IMR-90 (cell line): Measurements from ENCODE around the gene NXPH3. TPM values are rescaled to one million over a fixed set of nuclear protein-coding genes. Genes with fewer than 3 reads are reported as not detected.

ENCODE experiments used
- ATAC-seq: fragments of 200-7000 bp; cut with Tn5 transposase; 2 replicates; pipeline ENCODE4 v1.9.1; 2020; ENCODE audit warnings: low read depth, mild to moderate bottlenecking, moderate library complexity
- BruUV-seq: library from RNA; stranded (reverse); fragments of 400-500 nt; replicated peaks from 2 replicates; lab custom pipeline; 2021; lab: Mats Ljungman, UMichigan
- CTCF ChIA-PET: fragments of 300-600 bp; formaldehyde crosslinking; extraction: SDS; loops from one replicate; lab custom pipeline; 2021; ENCODE audit warnings: antibody characterized with exemption; lab: Yijun Ruan, JAX
- POLR2A ChIA-PET: fragments of 300-600 bp; sonication (Branson Sonifier 250); formaldehyde crosslinking; loops from one replicate; lab custom pipeline; 2022; ENCODE audit warnings: antibody characterized with exemption; ENCODE audit not compliant: unreplicated experiment; lab: Charles Lee
- DNase-seq: peaks from one replicate; pipeline ENCODE4 v3.0.0; 2013
- H2AFZ ChIP-seq: replicated peaks from 2 replicates; pipeline ENCODE3; 2013; ENCODE audit warnings: low read length, mild to moderate bottlenecking; ENCODE audit not compliant: poor library complexity
- H2AK5ac ChIP-seq: 2 replicates; pipeline ENCODE4 v1.6.1; 2013; ENCODE audit warnings: low read depth, low read length, inconsistent platforms
- H2AK9ac ChIP-seq: replicated peaks from 2 replicates; pipeline ENCODE3; 2013; ENCODE audit warnings: mild to moderate bottlenecking, low read depth, low read length, moderate library complexity; ENCODE audit not compliant: poor library complexity
- H2BK120ac ChIP-seq: 2 replicates; pipeline ENCODE4 v1.6.1; 2013; ENCODE audit warnings: low read depth, low read length, inconsistent platforms
- H2BK15ac ChIP-seq: 3 replicates; pipeline ENCODE4 v1.6.1; 2013; ENCODE audit warnings: low read depth, low read length, inconsistent platforms
- H2BK20ac ChIP-seq: 2 replicates; pipeline ENCODE4 v1.6.1; 2013; ENCODE audit warnings: low read depth, mild to moderate bottlenecking, inconsistent platforms, low read length, moderate library complexity
- H2BK5ac ChIP-seq: 2 replicates; pipeline ENCODE4 v1.6.1; 2013; ENCODE audit warnings: mild to moderate bottlenecking, low read depth, low read length, inconsistent platforms; ENCODE audit not compliant: poor library complexity, severe bottlenecking
- H3K14ac ChIP-seq: replicated peaks from 2 replicates; pipeline ENCODE4 v1.6.1; 2013; ENCODE audit warnings: low read depth, low read length, inconsistent platforms
- H3K18ac ChIP-seq: 2 replicates; pipeline ENCODE4 v1.6.1; 2013; ENCODE audit warnings: low read depth, low read length, control low read depth
- H3K23ac ChIP-seq: 2 replicates; pipeline ENCODE4 v1.6.1; 2013; ENCODE audit warnings: low read depth, low read length, inconsistent platforms
- H3K27ac ChIP-seq: 2 replicates; pipeline ENCODE4 v1.5.1; 2013; ENCODE audit warnings: mild to moderate bottlenecking, control low read depth, low read length; ENCODE audit not compliant: insufficient read depth
- H3K27me3 ChIP-seq: 2 replicates; pipeline ENCODE4 v1.6.1; 2013; ENCODE audit warnings: low read length; ENCODE audit not compliant: control insufficient read depth, insufficient read depth
- H3K36me3 ChIP-seq: 2 replicates; pipeline ENCODE4 v1.6.1; 2013; ENCODE audit warnings: low read length, mixed read lengths; ENCODE audit not compliant: control insufficient read depth, insufficient read depth
- H3K4ac ChIP-seq: 2 replicates; pipeline ENCODE4 v1.6.1; 2013; ENCODE audit warnings: low read depth, low read length, inconsistent platforms
- H3K4me1 ChIP-seq: 2 replicates; pipeline ENCODE4 v1.6.1; 2013; ENCODE audit warnings: low read length, mixed read lengths; ENCODE audit not compliant: control insufficient read depth, insufficient read depth
- H3K4me2 ChIP-seq: 2 replicates; pipeline ENCODE4 v1.6.1; 2013; ENCODE audit warnings: low read depth, mild to moderate bottlenecking, control low read depth, low read length, moderate library complexity
- H3K4me3 ChIP-seq: 2 replicates; pipeline ENCODE4 v1.5.1; 2013; ENCODE audit warnings: low read depth, mild to moderate bottlenecking, control low read depth, low read length, moderate library complexity; ENCODE audit not compliant: insufficient read depth
- H3K56ac ChIP-seq: 2 replicates; pipeline ENCODE4 v1.6.1; 2013; ENCODE audit warnings: low read length, inconsistent platforms; ENCODE audit not compliant: insufficient read depth; ENCODE audit errors: extremely low read depth
- H3K79me1 ChIP-seq, 2 experiments: 2 replicates each; pipeline ENCODE4 v1.6.1; 2013; ENCODE audit warnings: low read length in 2 of 2, inconsistent platforms in 1 of 2, low read depth in 1 of 2
- H3K9ac ChIP-seq: 2 replicates; pipeline ENCODE4 v1.6.1; 2013; ENCODE audit warnings: low read depth, low read length, control low read depth
- H3K9me1 ChIP-seq: 2 replicates; pipeline ENCODE4 v1.6.1; 2013; ENCODE audit warnings: low read length, inconsistent platforms; ENCODE audit not compliant: insufficient read depth
- H3K9me3 ChIP-seq: 2 replicates; pipeline ENCODE4 v1.6.1; 2013; ENCODE audit warnings: low read length; ENCODE audit not compliant: control insufficient read depth, insufficient read depth
- H4K20me1 ChIP-seq: 2 replicates; pipeline ENCODE4 v1.6.1; 2013; ENCODE audit warnings: low read length, inconsistent platforms; ENCODE audit not compliant: insufficient read depth
- H4K5ac ChIP-seq: 2 replicates; pipeline ENCODE4 v1.6.1; 2013; ENCODE audit warnings: mild to moderate bottlenecking, low read depth, low read length, control low read depth
- H4K8ac ChIP-seq, 2 experiments: 2 replicates each; pipeline ENCODE4 v1.6.1; 2013; ENCODE audit warnings: low read depth in 2 of 2, low read length in 2 of 2, control low read depth in 1 of 2, inconsistent platforms in 1 of 2
- H4K91ac ChIP-seq: 2 replicates; pipeline ENCODE4 v1.6.1; 2013; ENCODE audit warnings: low read depth, low read length, inconsistent platforms; ENCODE audit not compliant: insufficient read depth
- BHLHE40 ChIP-seq: fragments of 150-350 bp; IDR thresholded peaks from 2 replicates; pipeline ENCODE4 v1.6.1; 2016; ENCODE audit warnings: mild to moderate bottlenecking, low read depth, low read length
- MXI1 ChIP-seq: IDR thresholded peaks from 2 replicates; pipeline ENCODE4 v1.6.1; 2012; ENCODE audit warnings: low read depth, mild to moderate bottlenecking, low read length, moderate library complexity, borderline replicate concordance
- POLR2A ChIP-seq: IDR thresholded peaks from 2 replicates; pipeline ENCODE4 v1.6.1; 2012; ENCODE audit warnings: mild to moderate bottlenecking, low read depth, low read length
- RCOR1 ChIP-seq: IDR thresholded peaks from 2 replicates; pipeline ENCODE4 v1.6.1; 2012; ENCODE audit warnings: mild to moderate bottlenecking, low read length, improper control_type of control experiment; ENCODE audit not compliant: insufficient replicate concordance
- RFX5 ChIP-seq: IDR thresholded peaks from 2 replicates; pipeline ENCODE4 v1.8.0; 2012; ENCODE audit warnings: low read depth, mild to moderate bottlenecking, low read length, moderate library complexity
- USF2 ChIP-seq: fragments of 150-350 bp; IDR thresholded peaks from 2 replicates; pipeline ENCODE4 v1.6.1; 2017; ENCODE audit warnings: mild to moderate bottlenecking, antibody characterized with exemption, low read length, low read depth
- WGBS, 2 experiments: methylation state at CpG; one replicate each; pipeline versions ENCODE4 v1.1.5 to v1.1.7; 2013; ENCODE audit warnings: missing lambda C conversion rate in 2 of 2; ENCODE audit not compliant: insufficient read length in 1 of 2; ENCODE audit errors: extremely low coverage in 2 of 2; 5-methylcytosine and 5-hydroxymethylcytosine counted together
- dilution Hi-C: fragments of 300-500 bp; cut with HindIII; formaldehyde crosslinking; loops from one replicate; pipeline ENCODE4 v1.14.3; 2018; ENCODE audit warnings: low sequenced_read_pairs; ENCODE audit not compliant: unreplicated experiment
- in situ Hi-C: fragments of 300-500 bp; cut with MboI; formaldehyde crosslinking; loops from 3 replicates; pipeline ENCODE4 v1.14.3; 2019; ENCODE audit warnings: low sequenced_read_pairs, inconsistent platforms, mixed read lengths
- intact Hi-C: fragments of 100-400 bp; cut with micrococcal nuclease; formaldehyde crosslinking; loops from 2 replicates; pipeline ENCODE4 v1.10.0; 2022
- polyA plus RNA-seq, 3 experiments: library from polyadenylated mRNA; depleted of rRNA; stranded (reverse); fragments of >200 nt; gene quantifications; 2 replicates each; pipeline ENCODE4 v1.2.3, GENCODE V29; 2012; ENCODE audit warnings: low replicate concordance in 1 of 3
- total RNA-seq: library from RNA; depleted of rRNA; stranded (reverse); fragments of >200 nt; gene quantifications from 2 replicates; pipeline ENCODE4 v1.2.3, GENCODE V29; 2012

The NXPH3 gene
- total and polyA plus RNA-seq, 2 of the 4 experiments (the other 2 are of a cell fraction), result 0.18 to 0.31 TPM

DNA sequence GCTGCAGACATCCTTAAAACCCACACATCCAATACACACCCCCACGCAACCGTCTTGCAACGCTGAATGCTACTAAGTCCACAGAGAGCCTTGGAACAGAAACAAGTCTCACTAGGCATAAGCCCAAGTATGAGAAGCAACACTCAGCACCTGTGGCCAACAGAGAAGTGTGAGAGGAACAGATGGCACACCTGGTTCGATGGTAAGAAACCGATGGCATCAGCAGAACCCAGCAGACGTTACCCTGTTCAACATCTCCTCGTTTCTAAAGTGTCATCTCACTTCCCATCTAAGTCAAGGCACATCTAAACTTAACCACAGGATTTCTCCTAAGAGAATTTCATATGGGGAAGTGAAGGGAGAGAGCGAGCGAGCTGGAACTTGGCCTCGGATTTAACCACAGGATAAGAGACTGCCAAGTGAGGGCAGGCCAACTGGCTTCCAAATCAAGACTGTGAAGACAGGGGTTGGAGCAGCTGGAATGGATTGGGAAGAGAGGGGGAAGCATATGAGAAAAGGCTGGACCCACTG lies 41.0 kb downstream of the NXPH3 start:
- POLR2A ChIA-PET, result no interaction called here
- Histone ChIP-seq H3K18ac (no peak overlapping the region), H2AK9ac (no peak overlapping the region), H2BK5ac (no peak overlapping the region), H3K27ac (no peak overlapping the region), H4K8ac (no peak overlapping the region), H3K4me1 (peaks cover 6% of the 10 kb centered on the region; the same call in 1 of the 2 replicates), H3K27me3 (no peaks in the 10 kb centered on the region), H4K5ac (no peak overlapping the region), H2AK5ac (no peak overlapping the region), H2BK15ac (no peak overlapping the region), H3K14ac (no peak overlapping the region), H2AFZ (no peak overlapping the region), H3K4ac (no peak overlapping the region), H3K9ac (no peak overlapping the region), H2BK20ac (no peak overlapping the region), H3K9me1 (peaks cover 9% of the 10 kb centered on the region), H3K4me2 (no peak overlapping the region), H3K79me1 (peaks cover 20 to 42% of the 10 kb centered on the region in 2 experiments), H4K20me1 (peaks cover 11% of the 10 kb centered on the region; the same call in 1 of the 2 replicates), H3K23ac (no peak overlapping the region), H3K9me3 (no peaks in the 10 kb centered on the region), H3K56ac (no peak overlapping the region), H4K91ac (no peak overlapping the region), H3K36me3 (peaks cover 30% of the 10 kb centered on the region), H3K4me3 (no peak overlapping the region), H2BK120ac (no peak overlapping the region)
- intact Hi-C loops (no loop called here), in situ Hi-C loops (no loop called here), dilution Hi-C loops (no loop called here)
- TF ChIP-seq BHLHE40 (no peak), USF2 (no peak), RFX5 (no peak), RCOR1 (no peak), MXI1 (no peak), POLR2A (no peak)
- WGBS, 2 experiments, result 70% methylated on average over 3 of the region's 10 CpGs; no CpG with 5 or more reads in 1 of the 2 experiments
- DNase-seq (no peak), ATAC-seq (no peak)
- no TSS peak for BruUV-seq
- CTCF ChIA-PET, result no interaction called here
